Measurements from ENCODE around the gene LPO.
A peak's percentile ranks its signal among the peaks of the same experiment; 100 is the strongest.

Gene LPO

DNA sequence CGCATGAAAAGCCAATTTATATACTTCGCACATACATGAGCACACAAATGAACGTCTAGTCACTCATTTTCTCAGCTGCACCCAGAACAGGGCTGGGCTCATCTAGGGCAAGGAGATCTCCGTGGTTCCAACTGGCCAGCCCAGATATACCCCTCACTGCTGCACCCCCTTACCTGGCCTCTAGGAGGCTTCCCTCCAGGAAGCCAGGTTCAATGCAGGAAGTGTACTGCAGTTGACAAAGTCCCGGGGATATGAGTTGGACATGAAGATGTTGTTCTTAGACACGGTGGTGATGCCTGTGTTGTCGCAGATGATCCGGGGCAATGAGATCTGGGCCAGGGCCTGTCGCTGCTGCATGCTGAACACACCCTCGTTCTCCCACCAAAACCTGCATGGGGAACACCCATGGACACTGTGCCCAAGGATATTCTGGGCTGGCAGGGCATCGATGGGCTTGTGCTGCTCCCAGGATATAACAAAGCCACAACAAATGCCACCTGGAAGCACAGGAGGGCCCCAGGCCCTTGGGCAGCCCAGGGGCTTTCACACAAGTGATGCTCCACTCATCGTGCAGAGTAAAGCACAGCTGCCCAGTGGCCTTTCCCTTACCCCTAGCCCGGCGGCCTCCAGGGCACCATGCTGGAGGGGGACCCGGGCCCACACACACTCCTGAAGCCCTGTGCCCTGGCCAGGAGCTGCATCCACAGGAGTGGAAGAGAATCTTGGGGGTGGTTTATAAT, 32.3 kb downstream of the LPO start:
- ChIA-PET CTCF (interaction anchor here (1.8 kb wide), 1 partner anchor 21 kb away, joined by 6 read pairs; no protein-coding TSS in a partner anchor), POLR2A (no interaction called here)
- Histone ChIP-seq H3K27me3 (replicated peaks in 2 of 5; ENCODE audit: control insufficient read depth in 4 of 5, insufficient read depth in 5 of 5, low read length in 4 of 5) (no peaks in the 10 kb centered on the region), H3K36me3 (ENCODE audit: control insufficient read depth in 4 of 4, insufficient read depth in 4 of 4, low read length in 3 of 4) (peaks cover 0 to 54% (median 2%) of the 10 kb centered on the region in 4 experiments), H3K9me3 (ENCODE audit: control extremely low read depth in 1 of 5, control insufficient read depth in 4 of 5, insufficient read depth in 2 of 5, low read depth in 1 of 5, low read length in 4 of 5) (no peaks in the 10 kb centered on the region), H3K27ac (ENCODE audit: insufficient read depth in 1 of 2, low read depth in 1 of 2, low read length in 2 of 2, poor library complexity in 1 of 2, severe bottlenecking in 2 of 2) (no peak overlapping the region), H3K4me3 (ENCODE audit: control insufficient read depth in 1 of 7, extremely low read depth in 1 of 7, insufficient read depth in 4 of 7, low read depth in 2 of 7, low read length in 6 of 7) (no peak overlapping the region), H3K4me1 (ENCODE audit: control extremely low read depth in 1 of 4, control insufficient read depth in 4 of 4, insufficient read depth in 4 of 4, low read length in 3 of 4) (peaks cover 0 to 20% (median 0%) of the 10 kb centered on the region in 4 experiments)
- DNase-seq = no peak
- 88% methylated on average over 11 of the region's 15 CpGs for WGBS (ENCODE audit: insufficient coverage)

DNA sequence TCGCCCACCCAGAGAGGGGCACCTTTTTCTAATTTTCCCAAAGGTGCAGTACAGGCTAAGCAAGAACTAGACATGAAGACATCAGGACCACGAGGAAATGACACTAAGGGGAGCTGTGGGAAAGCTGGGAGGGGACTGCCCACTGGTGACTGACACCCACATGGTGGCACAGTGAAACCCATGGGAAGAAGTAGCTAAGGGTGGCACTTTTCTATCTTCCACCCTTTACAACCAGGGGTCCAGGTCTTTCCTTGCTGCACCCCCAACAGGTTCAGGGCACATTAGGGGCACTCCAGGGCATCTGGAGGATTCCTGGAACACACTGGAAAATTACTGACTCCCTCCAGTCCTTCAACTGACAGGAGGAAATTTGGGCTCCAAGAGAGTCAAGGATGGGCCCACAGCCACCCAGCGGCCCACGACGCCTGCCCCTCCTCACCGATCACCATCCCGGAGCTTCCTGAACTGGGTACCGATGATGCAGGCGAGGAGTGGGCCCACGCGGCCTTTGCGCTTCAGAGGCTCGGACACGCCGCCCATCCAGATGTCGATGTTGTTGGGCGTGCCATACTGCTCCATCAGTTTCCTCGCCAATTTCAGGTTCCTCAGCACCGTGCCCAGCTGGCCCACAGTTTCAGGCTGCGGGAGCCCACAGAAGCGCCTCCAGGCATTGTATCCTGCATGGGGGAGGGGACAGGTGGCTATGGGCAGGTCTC, 33.0 kb downstream of the LPO start:
- peaks cover 0 to 20% (median 0%) of the 10 kb centered on the region in 4 experiments for H3K4me1 ChIP-seq (ENCODE audit: control extremely low read depth in 1 of 4, control insufficient read depth in 4 of 4, insufficient read depth in 4 of 4, low read length in 3 of 4)
- no peak overlapping the region for H3K27ac ChIP-seq (ENCODE audit: insufficient read depth in 1 of 2, low read depth in 1 of 2, low read length in 2 of 2, poor library complexity in 1 of 2, severe bottlenecking in 2 of 2)
- H3K9me3 ChIP-seq (ENCODE audit: control extremely low read depth in 1 of 5, control insufficient read depth in 4 of 5, insufficient read depth in 2 of 5, low read depth in 1 of 5, low read length in 4 of 5) = no peaks in the 10 kb centered on the region
- H3K36me3 ChIP-seq (ENCODE audit: control insufficient read depth in 4 of 4, insufficient read depth in 4 of 4, low read length in 3 of 4) = peaks cover 0 to 62% (median 2%) of the 10 kb centered on the region in 4 experiments
- ChIA-PET POLR2A (no interaction called here), CTCF (interaction anchor here (1.8 kb wide), 1 partner anchor 21 kb away, joined by 6 read pairs; no protein-coding TSS in a partner anchor)
- WGBS (ENCODE audit: insufficient coverage) = 95% methylated on average over 21 of the region's 21 CpGs
- DNase-seq = no peak
- H3K27me3 ChIP-seq (replicated peaks in 2 of 5; ENCODE audit: control insufficient read depth in 4 of 5, insufficient read depth in 5 of 5, low read length in 4 of 5) = no peaks in the 10 kb centered on the region
- H3K4me3 ChIP-seq (ENCODE audit: control insufficient read depth in 1 of 7, extremely low read depth in 1 of 7, insufficient read depth in 4 of 7, low read depth in 2 of 7, low read length in 6 of 7) = peak overlapping the region in 1 of 7 experiments; percentile 30

DNA sequence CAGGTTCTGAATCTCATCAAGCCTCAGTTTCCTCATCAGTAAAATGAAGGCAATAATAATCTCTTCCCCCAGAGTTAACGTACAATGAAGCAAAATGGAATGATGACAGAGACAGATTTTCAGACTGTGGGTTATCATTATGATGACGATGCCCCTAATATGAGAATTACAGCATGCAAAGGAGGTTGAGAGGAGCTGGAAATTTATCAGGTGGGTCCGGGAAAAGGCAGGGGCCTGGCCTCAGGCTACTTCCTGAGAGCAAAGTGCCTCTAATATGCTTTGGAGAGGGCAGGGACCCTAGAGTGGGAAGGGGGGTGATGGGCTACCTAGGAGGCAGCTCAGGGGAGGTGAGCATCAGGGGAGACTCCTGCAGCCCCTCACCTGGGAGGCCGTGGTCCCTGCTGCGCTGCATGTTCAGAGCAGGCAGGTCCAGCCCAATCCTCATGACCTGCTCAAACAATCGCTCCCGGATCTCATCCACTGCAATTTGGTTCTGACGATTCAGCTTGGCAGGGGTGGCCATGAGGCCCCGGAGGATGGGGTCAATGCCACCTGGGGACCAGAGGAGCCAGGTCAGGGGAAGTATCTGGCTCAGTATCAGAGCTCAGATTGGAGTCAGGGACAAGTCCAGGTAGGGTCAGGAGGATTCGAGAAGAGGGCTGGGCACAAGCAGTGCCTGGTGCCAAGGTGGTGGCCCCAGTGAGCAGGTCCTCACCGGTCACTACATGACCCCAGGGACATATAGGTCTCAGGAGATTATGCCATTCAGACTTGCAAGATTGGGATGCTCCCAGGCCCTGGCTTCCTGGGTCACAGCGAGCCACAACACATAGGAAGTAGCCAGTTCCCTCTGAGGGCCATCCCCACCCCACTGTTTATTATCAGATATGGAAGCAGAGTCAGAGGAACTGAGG, 34.2 kb downstream of the LPO start:
- POLR2A ChIA-PET = no interaction called here
- H3K9me3 ChIP-seq (ENCODE audit: control extremely low read depth in 1 of 5, control insufficient read depth in 4 of 5, insufficient read depth in 2 of 5, low read depth in 1 of 5, low read length in 4 of 5) = no peaks in the 10 kb centered on the region
- H3K4me3 ChIP-seq (ENCODE audit: control insufficient read depth in 1 of 7, extremely low read depth in 1 of 7, insufficient read depth in 4 of 7, low read depth in 2 of 7, low read length in 6 of 7) = peak overlapping the region in 1 of 7 experiments; percentile 42
- H3K27me3 ChIP-seq (replicated peaks in 2 of 5; ENCODE audit: control insufficient read depth in 4 of 5, insufficient read depth in 5 of 5, low read length in 4 of 5) = no peaks in the 10 kb centered on the region
- H3K36me3 ChIP-seq (ENCODE audit: control insufficient read depth in 4 of 4, insufficient read depth in 4 of 4, low read length in 3 of 4) = peaks cover 0 to 67% (median 2%) of the 10 kb centered on the region in 4 experiments
- CTCF ChIA-PET = interaction anchor here (1.8 kb wide), 1 partner anchor 23 kb away, joined by 6 read pairs; no protein-coding TSS in a partner anchor
- no peak overlapping the region for H3K27ac ChIP-seq (ENCODE audit: insufficient read depth in 1 of 2, low read depth in 1 of 2, low read length in 2 of 2, poor library complexity in 1 of 2, severe bottlenecking in 2 of 2)
- WGBS (ENCODE audit: insufficient coverage) = 96% methylated on average over 11 of the region's 12 CpGs
- DNase-seq = no peak
- peaks cover 0 to 21% (median 3%) of the 10 kb centered on the region in 4 experiments for H3K4me1 ChIP-seq (ENCODE audit: control extremely low read depth in 1 of 4, control insufficient read depth in 4 of 4, insufficient read depth in 4 of 4, low read length in 3 of 4)

DNA sequence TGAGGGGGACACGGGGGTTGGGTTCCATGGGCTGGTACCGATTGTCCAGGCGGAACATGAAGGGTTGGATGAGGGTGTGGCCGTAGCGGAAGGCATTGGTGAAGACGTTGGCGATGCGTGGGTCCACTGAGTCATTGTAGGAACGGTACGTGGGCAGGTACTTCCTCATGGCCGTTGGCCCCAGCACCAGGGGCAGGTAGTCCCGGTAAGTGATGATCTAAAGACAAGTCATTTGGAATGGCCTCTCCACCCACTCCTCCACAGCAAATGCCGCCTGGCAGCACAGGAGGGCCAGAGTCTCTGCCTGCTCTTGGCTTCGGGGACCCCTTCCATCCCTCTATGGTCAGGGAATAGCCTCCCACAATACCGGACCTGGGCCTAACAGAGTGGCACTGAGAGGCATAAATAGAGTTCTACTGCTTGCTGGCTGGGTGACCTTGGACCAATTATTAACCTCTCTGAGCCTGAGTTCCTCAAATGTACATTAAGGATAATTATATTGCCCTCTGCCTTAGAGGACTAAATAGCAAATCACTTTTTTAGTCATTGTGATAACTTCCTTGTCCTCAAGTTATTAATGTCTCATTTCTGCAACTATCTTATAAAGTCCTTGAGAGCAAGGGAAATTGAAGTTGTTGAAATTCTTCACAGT, 35.2 kb downstream of the LPO start:
- no peaks in the 10 kb centered on the region for H3K9me3 ChIP-seq (ENCODE audit: control extremely low read depth in 1 of 5, control insufficient read depth in 4 of 5, insufficient read depth in 2 of 5, low read depth in 1 of 5, low read length in 4 of 5)
- peaks cover 0 to 29% (median 7%) of the 10 kb centered on the region in 4 experiments for H3K4me1 ChIP-seq (ENCODE audit: control extremely low read depth in 1 of 4, control insufficient read depth in 4 of 4, insufficient read depth in 4 of 4, low read length in 3 of 4)
- H3K27ac ChIP-seq (ENCODE audit: insufficient read depth in 1 of 2, low read depth in 1 of 2, low read length in 2 of 2, poor library complexity in 1 of 2, severe bottlenecking in 2 of 2) = no peak overlapping the region
- CTCF ChIA-PET = no interaction called here
- DNase-seq = no peak
- H3K36me3 ChIP-seq (ENCODE audit: control insufficient read depth in 4 of 4, insufficient read depth in 4 of 4, low read length in 3 of 4) = peaks cover 0 to 75% (median 2%) of the 10 kb centered on the region in 4 experiments
- no peaks in the 10 kb centered on the region for H3K27me3 ChIP-seq (replicated peaks in 2 of 5; ENCODE audit: control insufficient read depth in 4 of 5, insufficient read depth in 5 of 5, low read length in 4 of 5)
- 85% methylated on average over 15 of the region's 15 CpGs for WGBS (ENCODE audit: insufficient coverage)
- peak overlapping the region in 1 of 7 experiments; percentile 42 for H3K4me3 ChIP-seq (ENCODE audit: control insufficient read depth in 1 of 7, extremely low read depth in 1 of 7, insufficient read depth in 4 of 7, low read depth in 2 of 7, low read length in 6 of 7)
- POLR2A ChIA-PET = no interaction called here

DNA sequence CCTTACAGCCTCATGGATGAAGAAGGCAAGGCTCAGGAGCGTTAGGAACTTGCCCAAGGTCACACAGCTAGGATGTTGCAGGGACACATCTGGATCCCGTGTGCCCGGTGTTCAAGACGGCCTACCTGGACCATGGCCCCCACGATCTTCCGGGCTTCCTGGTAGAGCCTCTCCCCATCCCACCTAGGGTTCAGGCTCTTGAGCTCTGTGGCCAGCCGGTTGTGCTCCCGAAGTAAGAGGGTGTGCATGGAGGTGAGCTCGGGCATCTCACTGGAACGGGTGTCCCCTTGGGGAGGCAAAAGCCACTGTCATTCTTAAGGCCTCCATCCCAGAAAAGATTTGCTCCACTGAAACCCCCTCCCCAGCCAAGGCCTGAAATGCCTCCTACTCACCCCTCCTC, 37.0 kb downstream of the LPO start:
- DNase-seq = no peak
- H3K4me1 ChIP-seq (ENCODE audit: control extremely low read depth in 1 of 4, control insufficient read depth in 4 of 4, insufficient read depth in 4 of 4, low read length in 3 of 4) = peaks cover 0 to 47% (median 23%) of the 10 kb centered on the region in 4 experiments
- H3K27ac ChIP-seq (ENCODE audit: insufficient read depth in 1 of 2, low read depth in 1 of 2, low read length in 2 of 2, poor library complexity in 1 of 2, severe bottlenecking in 2 of 2) = no peak overlapping the region
- H3K4me3 ChIP-seq (ENCODE audit: control insufficient read depth in 1 of 7, extremely low read depth in 1 of 7, insufficient read depth in 4 of 7, low read depth in 2 of 7, low read length in 6 of 7) = peak overlapping the region in 1 of 7 experiments; percentile 64
- H3K36me3 ChIP-seq (ENCODE audit: control insufficient read depth in 4 of 4, insufficient read depth in 4 of 4, low read length in 3 of 4) = peaks cover 0 to 72% (median 0%) of the 10 kb centered on the region in 4 experiments
- ChIA-PET CTCF (interaction anchor here (0.6 to 2.9 kb wide), 10 partner anchors 12 to 798 kb away, joined by 3 to 16 read pairs (median 4); partner anchors contain the start of gene SUPT4H1), POLR2A (no interaction called here)
- H3K9me3 ChIP-seq (ENCODE audit: control extremely low read depth in 1 of 5, control insufficient read depth in 4 of 5, insufficient read depth in 2 of 5, low read depth in 1 of 5, low read length in 4 of 5) = no peaks in the 10 kb centered on the region
- 90% methylated on average over 6 of the region's 10 CpGs for WGBS (ENCODE audit: insufficient coverage)
- no peaks in the 10 kb centered on the region for H3K27me3 ChIP-seq (replicated peaks in 2 of 5; ENCODE audit: control insufficient read depth in 4 of 5, insufficient read depth in 5 of 5, low read length in 4 of 5)

DNA sequence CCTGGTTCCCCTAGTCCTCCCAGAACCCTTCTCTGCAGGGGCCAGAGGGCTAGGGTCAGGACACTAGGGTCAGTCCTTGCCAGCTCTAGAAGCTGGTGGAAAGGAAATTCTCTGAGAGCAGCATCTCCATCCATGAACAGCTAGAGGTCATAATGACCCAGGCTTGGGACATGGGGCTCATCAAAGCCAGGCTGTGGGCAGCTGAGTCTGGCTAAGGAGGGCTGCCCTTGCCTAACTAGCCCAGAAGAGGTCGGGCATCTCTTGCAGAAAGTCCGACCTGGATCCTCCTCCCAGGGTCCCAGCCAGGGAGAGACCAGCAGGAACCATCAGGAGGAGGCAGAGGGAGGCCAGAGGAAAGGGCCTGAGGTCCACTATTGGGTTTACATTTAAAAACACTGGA, 38.0 kb downstream of the LPO start:
- H3K4me3 ChIP-seq (ENCODE audit: control insufficient read depth in 1 of 7, extremely low read depth in 1 of 7, insufficient read depth in 4 of 7, low read depth in 2 of 7, low read length in 6 of 7) = peak overlapping the region in 1 of 7 experiments; percentile 64
- no peak overlapping the region for H3K27ac ChIP-seq (ENCODE audit: insufficient read depth in 1 of 2, low read depth in 1 of 2, low read length in 2 of 2, poor library complexity in 1 of 2, severe bottlenecking in 2 of 2)
- no peaks in the 10 kb centered on the region for H3K27me3 ChIP-seq (replicated peaks in 2 of 5; ENCODE audit: control insufficient read depth in 4 of 5, insufficient read depth in 5 of 5, low read length in 4 of 5)
- CTCF ChIA-PET = interaction anchor here (0.6 to 2.9 kb wide), 11 partner anchors 10 to 75 kb away, joined by 3 to 16 read pairs (median 4); partner anchors contain the start of gene SUPT4H1
- POLR2A ChIA-PET = no interaction called here
- no peaks in the 10 kb centered on the region for H3K9me3 ChIP-seq (ENCODE audit: control extremely low read depth in 1 of 5, control insufficient read depth in 4 of 5, insufficient read depth in 2 of 5, low read depth in 1 of 5, low read length in 4 of 5)
- peaks cover 0 to 62% (median 0%) of the 10 kb centered on the region in 4 experiments for H3K36me3 ChIP-seq (ENCODE audit: control insufficient read depth in 4 of 4, insufficient read depth in 4 of 4, low read length in 3 of 4)
- WGBS (ENCODE audit: insufficient coverage) = 81% methylated on average over 2 of the region's 2 CpGs
- DNase-seq = no peak
- H3K4me1 ChIP-seq (ENCODE audit: control extremely low read depth in 1 of 4, control insufficient read depth in 4 of 4, insufficient read depth in 4 of 4, low read length in 3 of 4) = peaks cover 0 to 57% (median 29%) of the 10 kb centered on the region in 4 experiments

Measured in common myeloid progenitor, CD34-positive (primary cell).